GM21447 (cell line): Measurements from ENCODE around the gene MSI2.
A peak's percentile ranks its signal among the peaks of the same experiment; 100 is the strongest.

Experiments used
- ATAC-seq: cut with Tn5 transposase; IDR thresholded peaks from one replicate; pipeline ENCODE4 v1.9.1; 2021; ENCODE audit not compliant: unreplicated experiment

MSI2 gene

DNA sequence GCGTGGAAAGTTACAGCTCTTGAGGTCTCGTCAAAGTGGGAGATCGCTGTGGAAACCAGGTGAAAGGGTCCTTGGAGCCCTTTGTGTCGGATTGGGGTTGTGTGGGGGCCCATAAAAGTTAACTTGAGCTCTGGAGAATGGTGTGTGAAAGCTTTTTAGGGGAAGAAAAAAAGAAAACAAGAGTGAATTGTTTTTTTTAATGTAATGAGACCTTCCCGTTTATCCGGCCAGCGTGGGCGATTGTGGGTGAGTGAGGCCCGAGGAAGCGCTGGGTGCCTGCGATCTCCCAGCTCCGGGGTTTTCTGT, 150.6 kb downstream of the MSI2 start:
- ATAC-seq: no peak

DNA sequence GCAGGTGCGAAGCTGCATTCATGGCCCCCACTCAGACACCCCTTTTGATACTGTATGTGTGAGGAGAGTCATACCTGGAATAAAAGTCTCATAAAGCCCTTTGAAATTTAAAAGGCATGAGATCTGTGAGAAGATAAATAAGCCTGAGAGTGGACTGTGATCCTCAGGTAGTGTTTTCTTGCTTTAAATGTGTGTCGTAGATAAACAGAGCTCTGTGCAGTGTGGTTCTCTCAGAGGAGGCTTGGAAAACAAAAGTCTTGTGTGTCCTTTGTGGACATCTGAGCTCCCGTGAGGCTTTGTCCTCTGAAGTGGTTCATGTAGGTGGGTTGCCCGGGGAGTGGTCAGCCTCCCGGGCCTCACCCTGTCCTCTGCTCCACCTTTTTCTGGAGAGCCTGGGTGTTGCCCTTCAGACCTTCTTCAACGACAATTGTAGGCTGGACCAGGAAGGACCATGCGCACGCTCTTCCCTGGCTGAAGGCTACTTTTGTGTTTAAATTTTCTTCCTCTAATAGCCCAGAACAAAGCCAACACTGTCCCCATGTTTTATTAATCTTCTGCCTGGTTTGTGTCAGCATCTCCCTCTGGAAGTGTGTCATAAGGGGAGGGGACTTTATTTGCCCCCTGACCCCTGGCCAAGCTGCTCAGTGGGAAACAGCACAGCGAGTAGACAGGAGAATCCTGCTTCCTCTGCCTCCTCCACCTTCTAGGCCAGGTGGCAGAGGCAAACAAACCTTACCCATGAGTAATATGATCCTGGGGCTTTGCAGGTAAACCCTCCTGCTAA, 151.2 kb downstream of the MSI2 start:
- no peak for ATAC-seq

DNA sequence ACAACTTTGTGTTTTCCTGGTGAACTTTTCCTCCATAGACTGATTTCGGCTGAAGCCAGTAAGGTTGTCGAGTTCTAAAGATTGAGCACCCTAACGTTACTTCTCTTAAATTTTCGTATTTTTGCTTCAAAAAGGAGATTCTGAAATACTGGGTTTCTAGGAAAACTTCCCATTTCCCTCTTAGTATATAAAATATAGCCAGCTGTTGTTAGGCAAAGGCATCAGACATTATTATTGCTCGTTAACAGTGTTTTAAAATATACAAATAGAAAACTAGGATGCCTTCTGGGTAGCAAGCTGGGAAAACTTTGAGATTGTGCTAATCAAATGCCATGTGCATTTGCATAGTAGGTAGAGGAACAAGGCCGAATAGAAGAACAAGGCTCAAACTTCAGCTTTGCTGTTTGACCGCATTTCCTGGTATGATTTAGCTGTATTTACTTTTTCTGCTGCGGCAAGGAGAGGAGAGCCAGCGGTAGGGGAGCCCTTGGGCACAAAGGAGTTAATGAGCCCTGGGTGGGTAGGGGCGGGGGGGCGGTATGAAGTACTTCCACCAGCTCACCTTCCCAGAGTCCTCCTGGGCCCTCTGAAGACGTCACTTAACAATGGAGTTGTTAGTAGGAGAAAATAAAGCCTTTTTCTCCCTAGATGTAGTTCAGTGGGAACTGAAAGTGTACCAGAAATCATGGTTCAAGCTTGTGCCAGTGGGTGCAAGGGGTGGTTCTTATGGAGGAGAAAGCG, 151.9 kb downstream of the MSI2 start:
- peak; percentile 80 for ATAC-seq

DNA sequence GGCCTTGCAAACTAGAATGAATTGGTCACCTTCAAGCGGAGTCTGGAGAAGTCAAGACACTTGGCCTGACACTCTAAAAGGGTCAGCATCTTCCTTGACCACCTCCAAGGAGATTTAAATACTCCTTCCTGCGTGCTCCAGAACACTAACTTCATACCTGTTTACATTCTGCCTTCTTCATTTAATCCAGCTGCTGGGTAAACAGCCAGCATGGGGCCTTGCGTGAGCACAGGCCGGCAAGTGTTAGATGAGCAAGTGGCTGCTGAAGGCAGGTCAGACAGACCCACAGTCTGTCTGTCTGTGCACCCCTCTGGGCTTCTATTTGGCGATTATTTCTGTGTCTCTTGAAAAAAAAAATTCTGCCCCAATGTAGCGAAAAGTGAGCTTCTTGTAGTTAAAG, 153.8 kb downstream of the MSI2 start:
- no peak for ATAC-seq

GRCh38 chr17:57412520-57413096, 156.3 kb downstream of the MSI2 start:
- no peak for ATAC-seq

DNA sequence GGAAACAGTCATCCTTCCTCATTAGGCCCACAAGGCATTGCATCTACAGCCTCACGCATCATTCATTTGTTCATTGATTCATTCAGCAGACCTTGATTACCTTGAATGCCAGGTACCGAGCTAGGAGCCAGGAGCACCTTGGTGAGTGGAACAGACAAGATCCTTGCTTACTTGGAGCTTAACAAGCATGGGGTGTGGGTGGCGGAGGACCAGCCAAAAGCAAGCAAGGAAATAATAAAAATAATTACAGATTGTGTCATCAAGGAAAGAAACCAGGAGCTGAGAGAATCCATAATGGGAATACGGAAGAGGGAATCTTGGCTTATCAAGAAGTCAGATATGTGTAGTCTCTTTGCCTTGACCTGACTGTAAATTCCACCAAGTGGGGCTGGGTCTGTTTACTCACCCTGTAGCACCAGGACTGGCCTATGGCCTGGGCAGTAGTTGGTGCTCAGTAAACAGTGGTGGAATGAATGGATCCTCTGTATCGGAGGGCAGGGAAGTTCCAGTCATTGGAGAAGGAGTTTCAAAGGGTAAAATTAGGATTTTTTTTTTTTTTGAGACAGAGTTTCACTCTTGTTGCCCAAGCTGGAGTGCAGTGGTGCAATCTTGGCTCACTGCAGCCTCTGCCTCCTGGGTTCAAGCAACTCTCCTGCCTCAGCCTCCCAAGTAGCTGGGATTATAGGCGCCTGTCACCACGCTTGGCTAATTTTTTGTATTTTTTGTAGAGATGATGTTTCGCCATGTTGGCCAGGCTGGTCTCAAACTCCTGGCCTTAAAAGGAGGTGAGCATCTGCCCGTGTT, 157.7 kb downstream of the MSI2 start:
- no peak for ATAC-seq

- ATAC-seq: no peak
Observed at GRCh38 chr17:57415751-57416207, 159.5 kb downstream of the MSI2 start.

- ATAC-seq: no peak
Observed at GRCh38 chr17:57416369-57416768, 160.0 kb downstream of the MSI2 start.

GRCh38 chr17:57417956-57418355, 161.6 kb downstream of the MSI2 start:
- no peak for ATAC-seq

- ATAC-seq: no peak
Observed at GRCh38 chr17:57418463-57419246, 162.3 kb downstream of the MSI2 start.

- no peak for ATAC-seq
Observed at GRCh38 chr17:57419940-57420550, 163.7 kb downstream of the MSI2 start.

DNA sequence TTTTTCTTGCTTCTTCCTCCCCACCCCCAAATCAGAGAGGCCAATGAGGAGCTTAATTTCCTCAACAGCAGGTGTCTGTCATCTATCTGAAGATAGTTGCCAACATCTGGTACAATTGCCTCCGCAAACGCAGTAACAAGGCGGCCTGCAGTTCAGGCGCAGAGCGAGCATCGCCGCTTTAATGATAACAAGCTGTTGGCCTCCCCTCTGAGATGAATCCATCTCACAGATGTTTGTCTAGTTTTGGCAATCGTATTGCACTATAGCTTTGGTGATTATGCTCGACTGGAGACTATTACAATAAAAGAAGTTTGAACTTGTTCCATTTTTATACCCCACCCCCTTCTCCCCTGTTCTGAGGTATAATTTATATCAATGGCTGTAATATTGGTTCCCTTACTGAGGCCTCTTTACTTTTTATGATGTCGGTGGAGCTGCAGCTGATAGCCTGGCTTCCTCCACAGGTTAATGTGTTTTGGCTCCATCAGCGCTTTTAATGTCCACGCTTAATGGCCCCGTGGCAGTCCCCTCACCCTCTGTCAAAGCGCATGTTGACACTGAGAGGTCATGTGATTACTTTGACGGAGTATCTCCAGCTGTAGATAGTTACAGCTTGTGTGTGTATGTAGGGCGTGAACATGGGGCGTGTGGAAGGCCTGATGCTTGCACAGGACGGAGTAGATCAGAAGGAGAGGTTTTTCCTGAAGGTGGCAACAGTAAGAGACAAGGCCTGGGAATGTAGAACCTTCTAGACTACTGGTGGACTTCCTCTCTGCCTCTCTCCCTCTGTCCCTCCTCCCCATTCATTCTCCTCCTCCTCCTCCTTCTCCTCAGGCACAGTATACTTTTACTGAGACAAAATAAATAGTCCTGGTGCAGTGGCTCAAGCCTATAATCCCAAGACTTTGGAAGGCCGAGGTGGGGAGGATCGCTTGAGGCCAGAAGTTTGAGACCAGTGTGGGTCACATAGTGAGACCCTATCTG, 164.7 kb downstream of the MSI2 start:
- ATAC-seq: no peak

- peak; percentile 75 for ATAC-seq
Observed at GRCh38 chr17:57422574-57423164, 166.3 kb downstream of the MSI2 start.

DNA sequence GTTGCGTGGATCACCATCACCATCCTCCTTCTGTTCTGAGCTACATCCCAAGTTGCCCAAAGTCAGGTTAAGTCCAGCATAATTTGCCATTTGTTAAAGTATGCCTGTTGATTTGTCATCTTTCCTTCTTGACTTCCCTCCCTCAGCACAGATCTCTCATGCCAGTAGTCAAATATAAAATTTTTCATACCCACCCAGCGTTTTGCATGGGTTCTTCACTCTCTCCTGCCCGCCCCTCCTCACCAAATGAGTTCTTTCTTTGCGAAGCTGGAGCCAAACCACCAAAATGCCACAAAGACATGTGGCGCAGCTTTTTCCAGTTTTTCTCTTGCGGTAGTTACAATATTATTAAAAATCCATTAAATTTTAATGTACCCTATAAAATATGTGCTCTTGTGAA, 167.2 kb downstream of the MSI2 start:
- ATAC-seq: no peak

GRCh38 chr17:57424273-57424672, 167.9 kb downstream of the MSI2 start:
- ATAC-seq: no peak

DNA sequence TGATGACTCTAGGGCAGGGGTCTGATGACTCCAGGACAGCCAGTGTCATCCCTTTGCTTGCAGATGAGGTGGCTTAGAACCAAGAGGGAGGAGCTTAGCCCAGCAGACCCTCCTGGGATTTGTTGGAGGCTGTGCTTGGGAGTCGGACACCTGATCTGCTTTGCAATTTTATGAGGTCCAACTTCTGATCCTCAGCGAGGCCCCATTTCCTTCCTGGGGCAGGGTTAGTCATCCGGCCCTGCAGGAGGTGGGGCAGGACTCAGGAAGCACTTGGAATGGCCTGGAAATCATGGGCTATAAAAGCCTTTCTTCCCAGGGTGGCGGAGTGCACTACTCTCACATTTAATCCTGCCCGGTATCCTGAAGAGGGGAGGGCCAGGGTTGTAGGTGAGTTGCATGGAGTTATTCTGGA, 168.5 kb downstream of the MSI2 start:
- no peak for ATAC-seq

DNA sequence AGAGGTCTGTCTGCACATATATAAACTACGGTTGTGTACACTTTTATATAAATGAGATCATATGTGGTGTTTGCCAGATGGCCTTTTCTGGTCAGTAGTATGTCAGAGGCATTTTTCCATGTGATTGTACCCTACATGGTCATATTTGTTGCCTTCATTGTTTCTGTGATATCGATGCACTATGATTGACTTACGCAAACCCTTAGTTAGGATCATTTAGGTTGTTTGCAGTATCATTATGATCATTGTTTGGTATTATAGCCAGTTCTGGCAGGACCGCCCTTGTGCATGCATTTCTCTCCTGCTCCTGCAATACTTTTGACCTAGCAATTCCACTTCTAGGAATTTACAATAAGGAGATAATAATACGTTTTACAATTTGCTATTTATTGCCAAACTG, 169.1 kb downstream of the MSI2 start:
- ATAC-seq: no peak
